ENCODE measurements around the gene H6PD. TPM values are rescaled to one million over a fixed set of nuclear protein-coding genes. Genes with fewer than 3 reads are reported as not detected.
A peak's percentile ranks its signal among the peaks of the same experiment; 100 is the strongest.

Gene H6PD
- polyA plus RNA-seq, 1 donor (not counting 4 experiments of a cell fraction or from before 2014, with no cell fraction given): 3.3 TPM

DNA sequence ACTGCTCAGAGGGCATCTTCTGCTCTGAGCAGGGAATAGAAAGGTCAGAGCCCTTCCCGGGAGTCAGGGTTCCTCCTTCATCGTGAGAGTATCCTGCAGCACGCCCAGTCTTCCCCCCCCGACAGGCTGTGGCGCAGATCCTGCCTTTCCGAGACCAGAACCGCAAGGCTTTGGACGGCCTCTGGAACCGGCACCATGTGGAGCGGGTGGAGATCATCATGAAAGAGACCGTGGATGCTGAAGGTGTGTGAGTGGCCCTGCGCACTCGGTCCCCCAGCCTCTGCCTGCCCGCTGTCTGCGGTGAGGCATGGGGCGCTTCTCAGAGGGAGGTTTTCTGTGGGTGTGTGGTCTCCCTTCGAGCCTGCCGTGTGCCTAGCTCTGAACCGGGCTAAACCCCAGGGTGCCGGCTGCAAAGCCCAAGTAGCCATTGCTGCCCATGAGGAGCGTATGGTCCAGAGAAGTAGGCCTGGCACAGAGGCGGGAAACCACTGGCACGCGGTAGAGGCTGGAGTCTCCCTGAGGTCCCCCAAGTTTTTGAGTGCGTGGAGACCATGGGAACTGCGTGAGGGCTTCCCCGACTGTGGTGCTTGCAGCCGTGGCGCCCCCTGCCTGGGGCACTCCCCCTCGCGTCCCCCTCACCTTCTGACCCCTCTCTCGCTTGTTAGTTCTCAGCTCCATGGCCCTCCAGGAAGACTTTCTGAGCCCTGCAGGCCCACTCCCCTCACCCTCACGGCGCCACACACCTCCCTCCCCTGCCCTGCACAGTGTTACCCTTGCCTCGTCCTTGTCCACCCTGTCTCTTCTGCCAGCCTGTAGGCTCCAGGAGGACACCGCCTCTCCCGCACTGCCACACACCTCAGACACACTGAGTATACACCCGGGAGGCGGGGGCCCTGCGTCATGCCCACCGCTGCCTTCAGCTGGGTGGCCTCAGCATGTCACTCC, 12.5 kb downstream of the H6PD start:
- Histone ChIP-seq H4K20me1 (ENCODE audit: control insufficient read depth, extremely low read depth, insufficient read depth, low read length) (no peaks in the 10 kb centered on the region), H3K4me3 (ENCODE audit: control insufficient read depth in 2 of 3, extremely low read depth in 1 of 3, insufficient read depth in 2 of 3, low read depth in 1 of 3, low read length in 3 of 3) (no peak overlapping the region), H2AFZ (ENCODE audit: control insufficient read depth, low read length) (no peak overlapping the region), H3K9me3 (ENCODE audit: control insufficient read depth, low read depth, low read length) (no peaks in the 10 kb centered on the region), H3K27me3 (ENCODE audit: control insufficient read depth, extremely low read depth, insufficient read depth, low read length) (peaks cover 19% of the 10 kb centered on the region), H3K4me1 (ENCODE audit: control insufficient read depth, extremely low read depth, insufficient read depth, low read length) (peaks cover 15% of the 10 kb centered on the region), H3K9ac (ENCODE audit: control insufficient read depth, extremely low read depth, insufficient read depth, low read length) (no peak overlapping the region), H3K4me2 (ENCODE audit: control insufficient read depth, extremely low read depth, insufficient read depth, low read depth, low read length) (no peak overlapping the region), H3K27ac (ENCODE audit: control insufficient read depth, insufficient read depth, low read length) (no peak overlapping the region), H3K79me2 (ENCODE audit: control insufficient read depth, insufficient read depth, low read length) (no peaks in the 10 kb centered on the region), H3K9me1 (ENCODE audit: control insufficient read depth, extremely low read depth, insufficient read depth, low read length) (no peaks in the 10 kb centered on the region), H3K36me3 (ENCODE audit: control insufficient read depth in 2 of 2, extremely low read depth in 1 of 2, insufficient read depth in 2 of 2, low read length in 2 of 2) (no peaks in the 10 kb centered on the region)
- FAIRE-seq (no peak), DNase-seq (ENCODE audit: low read depth, low spot score) (no peak)
- dilution Hi-C loops (cut with MboI; ENCODE audit: extremely low pct_ligation_motif_present, low sequenced_read_pairs): no loop called here
- no peak for TF ChIP-seq CTCF (optimal IDR thresholded peaks at IDR 0.05 in 1 of 3, IDR thresholded peaks at IDR 0.05 in 1 of 3, conservative IDR thresholded peaks at IDR 0.05 in 1 of 3; ENCODE audit: extremely low read depth in 1 of 3, insufficient read depth in 2 of 3, low read length in 3 of 3)
- peak; percentile 45 for TF ChIP-seq EZH2 (IDR thresholded peaks at IDR 0.05; ENCODE audit: low read length)

DNA sequence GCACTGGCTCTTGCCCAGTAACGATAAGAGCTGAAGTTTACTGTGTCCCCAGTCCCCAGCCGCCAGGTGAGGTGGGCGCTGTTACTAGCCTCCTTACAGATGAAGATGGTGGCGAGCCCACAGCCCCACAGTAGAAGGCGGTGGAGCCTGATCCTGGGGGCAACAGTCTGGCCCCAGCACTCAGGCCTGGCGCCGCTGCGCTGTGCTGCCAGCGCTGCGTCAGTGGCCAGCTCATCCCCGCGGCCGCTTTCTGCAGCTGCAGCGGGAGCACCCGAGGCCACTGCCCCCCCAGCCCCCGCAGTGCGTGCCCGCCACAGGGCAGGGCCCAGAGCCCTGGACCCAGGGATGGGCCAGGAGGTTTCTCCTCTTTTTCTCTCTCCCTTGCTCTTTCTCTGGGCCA, 13.3 kb downstream of the H6PD start:
- H3K79me2 ChIP-seq (ENCODE audit: control insufficient read depth, insufficient read depth, low read length): no peaks in the 10 kb centered on the region
- H3K36me3 ChIP-seq (ENCODE audit: control insufficient read depth in 2 of 2, extremely low read depth in 1 of 2, insufficient read depth in 2 of 2, low read length in 2 of 2): no peaks in the 10 kb centered on the region
- H3K27ac ChIP-seq (ENCODE audit: control insufficient read depth, insufficient read depth, low read length): no peak overlapping the region
- H3K4me3 ChIP-seq (ENCODE audit: control insufficient read depth in 2 of 3, extremely low read depth in 1 of 3, insufficient read depth in 2 of 3, low read depth in 1 of 3, low read length in 3 of 3): peak overlapping the region in 1 of 3 experiments; percentile 25
- no peaks in the 10 kb centered on the region for H3K9me1 ChIP-seq (ENCODE audit: control insufficient read depth, extremely low read depth, insufficient read depth, low read length)
- TF ChIP-seq CTCF (optimal IDR thresholded peaks at IDR 0.05 in 1 of 3, IDR thresholded peaks at IDR 0.05 in 1 of 3, conservative IDR thresholded peaks at IDR 0.05 in 1 of 3; ENCODE audit: extremely low read depth in 1 of 3, insufficient read depth in 2 of 3, low read length in 3 of 3): no peak
- no peak for TF ChIP-seq EZH2 (IDR thresholded peaks at IDR 0.05; ENCODE audit: low read length)
- FAIRE-seq: no peak
- peaks cover 19% of the 10 kb centered on the region for H3K27me3 ChIP-seq (ENCODE audit: control insufficient read depth, extremely low read depth, insufficient read depth, low read length)
- H2AFZ ChIP-seq (ENCODE audit: control insufficient read depth, low read length): peak overlapping the region; percentile 53
- DNase-seq (ENCODE audit: low read depth, low spot score): no peak
- peak overlapping the region; percentile 41 for H3K4me2 ChIP-seq (ENCODE audit: control insufficient read depth, extremely low read depth, insufficient read depth, low read depth, low read length)
- H3K9ac ChIP-seq (ENCODE audit: control insufficient read depth, extremely low read depth, insufficient read depth, low read length): no peak overlapping the region
- dilution Hi-C loops (cut with MboI; ENCODE audit: extremely low pct_ligation_motif_present, low sequenced_read_pairs): no loop called here
- no peaks in the 10 kb centered on the region for H3K9me3 ChIP-seq (ENCODE audit: control insufficient read depth, low read depth, low read length)
- no peaks in the 10 kb centered on the region for H4K20me1 ChIP-seq (ENCODE audit: control insufficient read depth, extremely low read depth, insufficient read depth, low read length)
- peaks cover 15% of the 10 kb centered on the region for H3K4me1 ChIP-seq (ENCODE audit: control insufficient read depth, extremely low read depth, insufficient read depth, low read length)

All from keratinocyte (primary cell).